ENCODE data around the gene MRPS30.
"Not testable (repeated sequence)": the region's sequence is repeated elsewhere in the genome, so short reads cannot be mapped to it uniquely, and the experiment has no call there.

Gene MRPS30

DNA sequence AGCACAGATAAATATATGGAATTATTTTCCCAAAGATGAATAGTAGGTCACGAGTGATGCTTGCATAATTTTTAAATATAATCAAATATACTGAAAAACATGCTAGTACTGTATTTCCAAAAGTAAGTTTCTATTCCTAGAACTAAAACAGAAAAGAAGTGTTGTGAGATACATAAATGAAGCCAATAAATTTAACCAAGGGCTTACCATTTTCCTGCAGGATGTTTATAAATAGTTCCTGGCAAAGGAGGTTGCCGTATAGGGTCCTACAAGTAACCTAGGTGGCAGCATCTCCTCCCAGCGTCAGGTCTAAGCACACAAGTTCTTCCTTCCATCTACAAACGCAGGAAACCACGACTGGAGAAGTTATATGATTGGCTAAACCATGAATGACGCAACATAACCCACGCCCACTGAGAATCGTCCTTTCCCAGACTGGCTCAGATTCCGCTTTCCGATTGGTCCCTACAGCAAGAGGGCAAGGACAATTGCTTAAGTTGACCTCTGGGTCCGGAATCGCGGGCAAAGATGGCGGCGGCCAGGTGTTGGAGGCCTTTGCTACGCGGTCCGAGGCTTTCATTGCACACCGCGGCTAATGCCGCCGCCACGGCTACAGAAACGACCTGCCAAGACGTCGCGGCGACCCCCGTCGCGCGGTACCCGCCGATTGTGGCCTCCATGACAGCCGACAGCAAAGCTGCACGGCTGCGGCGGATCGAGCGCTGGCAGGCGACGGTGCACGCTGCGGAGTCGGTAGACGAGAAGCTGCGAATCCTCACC is at the start of gene MRPS30:
Gene MRPS30 (plus strand): TSS at position 513 of the 780 bp plus-strand sequence. CDS start 16 bp downstream, at position 529.
- DNase-seq, result peak; percentile 80

GRCh38 chr5:44769200-44769876 is 39.4 kb upstream of the MRPS30 start:
- no peak for DNase-seq

GRCh38 chr5:44769877-44770209 is 38.9 kb upstream of the MRPS30 start:
- DNase-seq, result no peak

GRCh38 chr5:44770780-44771717 is 37.7 kb upstream of the MRPS30 start:
- no peak for DNase-seq

DNA sequence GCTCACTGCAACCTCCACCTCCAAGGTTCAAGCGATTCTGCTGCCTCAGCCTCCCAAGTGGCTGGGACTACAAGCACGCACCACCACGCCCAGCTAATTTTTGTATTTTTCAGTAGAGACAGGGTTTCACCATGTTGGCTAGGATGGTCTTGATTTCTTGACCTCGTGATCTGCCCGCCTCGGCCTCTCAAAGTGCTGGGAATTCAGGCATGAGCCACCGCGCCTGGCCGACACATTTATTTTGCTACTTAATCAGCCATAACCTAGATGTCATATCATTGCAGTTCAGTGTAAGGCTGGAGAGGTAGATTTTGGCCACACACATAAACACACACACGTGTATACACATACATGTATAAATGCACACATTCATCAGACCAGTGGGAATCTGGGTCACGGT is 36.4 kb upstream of the MRPS30 start:
- not testable (repeated sequence) for DNase-seq

- no peak for DNase-seq
These were observed 34.4 kb upstream of the MRPS30 start for GRCh38 chr5:44774279-44774880.

GRCh38 chr5:44779167-44779566 is 29.6 kb upstream of the MRPS30 start:
- no peak for DNase-seq

- DNase-seq, result no peak
These were observed 25.0 kb upstream of the MRPS30 start for GRCh38 chr5:44783634-44784315.

DNA sequence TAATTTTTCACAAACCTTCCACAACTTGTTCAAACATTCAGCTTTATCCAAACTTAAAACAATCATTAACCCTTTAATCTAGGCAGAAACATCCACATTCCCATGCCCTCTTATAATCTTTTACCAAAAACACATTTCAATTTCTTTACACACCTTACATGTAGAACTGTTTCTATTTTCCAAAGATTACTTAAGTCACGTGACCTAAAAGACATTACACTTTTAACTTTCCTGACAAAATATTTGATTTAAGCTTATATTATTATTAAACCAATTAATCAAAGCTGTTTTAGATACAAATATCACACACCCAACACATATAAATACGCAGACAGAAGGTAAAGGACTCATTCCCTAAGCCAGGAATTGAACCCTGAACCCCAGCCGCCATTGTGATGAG is 21.0 kb upstream of the MRPS30 start:
- no peak for DNase-seq

DNA sequence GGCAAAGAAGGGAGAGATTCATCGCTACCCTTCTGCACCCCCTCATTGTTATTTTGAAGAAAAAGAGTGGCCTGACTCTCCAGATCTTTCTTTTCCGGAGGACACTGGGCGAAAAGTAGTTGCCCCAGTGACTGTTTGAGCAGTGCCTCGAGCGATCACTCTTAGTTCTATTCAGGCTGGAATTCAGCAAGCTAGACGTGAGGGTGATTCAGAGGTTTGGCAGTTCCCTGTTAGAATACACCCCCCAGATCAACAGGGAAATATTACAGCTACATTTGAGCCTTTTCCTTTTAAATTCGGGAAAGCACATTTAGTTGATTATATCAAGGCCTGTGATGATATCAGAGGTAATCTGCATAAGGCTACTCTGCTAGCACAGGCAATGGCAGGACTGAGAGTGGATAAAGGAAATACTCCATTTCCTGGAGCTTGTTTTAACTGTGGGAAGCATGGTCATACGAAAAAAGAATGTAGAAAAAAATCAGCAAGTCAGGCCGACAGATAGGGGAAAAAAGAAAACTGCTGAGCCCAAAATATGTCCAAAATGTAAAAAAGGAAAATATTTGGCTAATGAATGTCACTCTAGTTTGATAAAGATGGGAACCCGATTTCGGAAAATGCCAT is 19.3 kb upstream of the MRPS30 start:
- not testable (repeated sequence) for DNase-seq

DNA sequence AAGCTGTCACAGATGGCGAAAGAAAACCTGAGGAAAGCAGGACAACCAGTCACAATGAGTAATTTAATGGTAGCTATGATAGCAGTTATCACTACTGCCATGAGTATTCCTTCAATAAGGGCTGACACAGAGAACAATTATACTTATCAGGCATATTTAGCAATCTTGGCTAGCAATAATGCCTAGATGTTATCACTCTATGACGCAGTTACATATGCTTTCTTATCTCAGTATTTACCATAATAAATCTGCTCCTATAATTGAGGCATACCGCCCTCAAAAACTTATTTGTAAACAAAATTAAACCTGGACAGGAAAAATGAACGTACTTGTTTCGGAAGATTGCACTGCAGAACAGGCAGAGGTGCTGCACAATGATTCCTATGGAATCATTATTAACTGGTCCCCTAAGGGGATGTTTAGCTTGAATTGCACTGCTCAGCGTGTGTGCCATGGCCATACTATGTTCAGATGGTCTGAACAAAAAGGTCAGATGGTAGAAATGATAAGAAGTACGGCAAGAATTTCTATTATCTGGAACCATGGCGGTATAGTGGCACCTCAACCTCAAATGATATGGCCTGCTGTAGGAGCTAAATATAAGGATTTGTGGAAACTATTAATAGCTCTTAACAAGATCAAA is 16.6 kb upstream of the MRPS30 start:
- not testable (repeated sequence) for DNase-seq

DNA sequence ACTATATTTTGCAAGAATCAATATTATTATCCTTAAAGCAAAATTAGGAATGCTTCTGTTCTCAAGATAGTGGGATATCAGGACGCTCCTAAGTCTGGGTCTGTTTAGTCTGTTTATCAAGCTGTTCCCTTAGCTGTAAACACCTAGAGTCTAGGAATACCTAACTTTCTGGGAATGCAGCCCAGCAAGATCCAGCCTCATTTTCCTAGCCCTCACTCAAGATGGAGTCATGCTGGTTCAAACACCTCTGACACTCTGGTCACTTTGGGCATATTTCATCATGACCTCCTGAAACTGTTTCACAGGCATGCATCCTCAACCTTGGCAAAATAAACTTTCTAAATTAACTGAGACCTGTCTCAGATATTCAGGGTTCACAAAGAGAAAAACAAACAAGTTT is 14.4 kb upstream of the MRPS30 start:
- no peak for DNase-seq

GRCh38 chr5:44795496-44795895 is 13.3 kb upstream of the MRPS30 start:
- no peak for DNase-seq

- DNase-seq, result no peak
These were observed 10.9 kb upstream of the MRPS30 start for GRCh38 chr5:44797841-44798240.

DNA sequence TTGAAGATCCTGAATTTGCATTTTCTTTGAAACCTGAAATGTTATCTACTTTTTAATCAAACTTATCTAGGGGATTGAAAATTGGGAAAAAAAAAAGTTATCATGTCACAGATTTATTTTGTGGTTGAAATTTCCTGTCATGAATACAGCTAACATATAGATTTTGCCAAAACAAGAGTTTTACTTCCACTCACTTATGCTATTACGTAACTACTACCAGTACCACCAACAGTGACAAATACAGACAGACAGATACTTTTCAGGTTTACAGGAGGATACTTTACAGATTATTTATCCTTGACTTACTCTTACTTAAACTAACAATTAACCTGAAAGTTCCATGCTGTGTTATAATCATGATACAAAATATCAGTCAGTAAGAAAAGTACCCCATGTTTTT is 6.8 kb upstream of the MRPS30 start:
- DNase-seq, result no peak

DNA sequence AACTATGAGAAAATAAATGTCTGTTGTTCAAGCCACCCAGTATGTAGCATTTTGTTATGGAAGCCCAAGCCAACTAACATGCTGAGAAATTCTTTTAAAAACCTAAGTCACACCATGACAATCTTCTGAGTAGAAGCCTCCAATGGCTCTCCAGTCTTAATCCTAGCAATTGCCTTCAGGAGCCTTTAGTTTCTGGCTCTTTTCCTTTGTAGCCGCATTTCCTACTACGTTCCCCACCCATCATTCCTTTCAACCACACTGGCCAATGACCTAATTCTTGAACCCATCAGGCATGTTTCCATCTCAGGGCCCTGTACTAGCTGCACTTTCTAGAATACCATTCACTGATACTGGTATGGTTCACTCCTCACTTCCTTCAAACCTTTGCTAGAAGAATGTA is 2.1 kb upstream of the MRPS30 start:
- no peak for DNase-seq

DNA sequence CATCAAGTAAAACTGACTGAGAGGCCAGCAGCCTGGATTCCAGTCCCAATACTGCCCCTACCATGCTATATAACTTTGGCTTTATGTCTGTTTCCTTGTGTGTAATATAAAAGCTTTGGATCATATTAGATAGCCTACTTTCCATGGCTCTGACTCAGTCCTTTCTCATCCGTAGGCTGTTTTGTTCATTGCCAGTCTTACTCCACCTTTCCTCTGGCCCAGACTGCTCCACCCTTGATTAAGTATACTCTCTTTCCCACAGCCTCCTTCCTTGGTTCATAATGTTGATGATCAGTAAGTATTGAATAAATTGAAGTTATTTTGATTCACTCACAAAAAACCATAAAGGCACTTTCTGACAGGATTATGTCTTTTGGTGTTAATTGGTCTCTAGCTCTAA is 1.5 kb upstream of the MRPS30 start:
- no peak for DNase-seq

DNA sequence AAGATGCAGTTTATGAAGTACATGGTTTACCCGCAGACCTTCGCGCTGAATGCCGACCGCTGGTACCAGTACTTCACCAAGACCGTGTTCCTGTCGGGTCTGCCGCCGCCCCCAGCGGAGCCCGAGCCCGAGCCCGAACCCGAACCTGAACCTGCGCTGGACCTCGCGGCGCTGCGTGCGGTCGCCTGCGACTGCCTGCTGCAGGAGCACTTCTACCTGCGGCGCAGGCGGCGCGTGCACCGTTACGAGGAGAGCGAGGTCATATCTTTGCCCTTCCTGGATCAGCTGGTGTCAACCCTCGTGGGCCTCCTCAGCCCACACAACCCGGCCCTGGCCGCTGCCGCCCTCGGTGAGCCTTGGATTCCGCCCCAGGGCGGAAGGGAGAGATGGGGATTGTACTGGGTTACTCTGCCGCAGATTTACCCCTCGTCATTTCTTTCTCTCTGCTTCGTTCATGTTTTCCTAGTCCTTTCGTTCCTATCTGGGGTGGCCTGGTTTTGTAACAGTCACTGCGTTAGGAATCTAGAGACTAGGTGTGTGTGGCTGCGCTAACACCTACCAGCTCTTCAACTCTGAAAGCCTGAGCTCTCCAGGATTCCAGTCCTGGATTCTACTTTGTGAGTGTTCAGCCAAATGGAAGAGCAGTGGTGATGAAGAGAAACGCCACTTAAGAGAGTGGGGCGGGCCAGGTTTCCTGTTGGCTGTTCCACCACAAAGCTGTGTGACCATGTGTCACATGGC is 638 bp downstream of the MRPS30 start:
- peak; percentile 12 for DNase-seq

DNA sequence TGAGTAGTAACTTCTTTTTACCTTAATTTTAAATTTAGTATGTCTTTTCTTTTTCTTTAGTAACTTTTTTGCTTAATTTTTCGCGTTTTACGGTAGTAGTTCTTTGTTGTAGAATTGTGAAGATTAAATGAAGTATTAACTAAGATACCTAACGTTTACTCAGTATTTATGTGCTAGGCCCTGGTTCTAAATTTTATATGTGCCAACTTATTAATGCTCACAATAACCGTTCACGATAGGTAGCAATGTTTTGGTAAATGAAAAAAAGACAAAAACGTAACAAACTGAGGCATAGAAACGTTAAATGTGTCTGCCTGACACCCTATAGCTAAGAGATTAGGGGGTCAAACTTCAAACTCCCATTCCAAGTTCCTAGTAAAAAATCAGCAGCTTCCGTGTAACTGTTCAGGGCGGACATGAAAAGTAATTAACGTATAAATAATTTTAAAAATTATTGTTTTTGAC is 1.2 kb downstream of the MRPS30 start:
- no peak for DNase-seq

- DNase-seq, result no peak
These were observed 6.0 kb downstream of the MRPS30 start for GRCh38 chr5:44814761-44815160.

- no peak for DNase-seq
These were observed 12.4 kb downstream of the MRPS30 start for GRCh38 chr5:44821164-44821563.
